Measurements from ENCODE around the gene OSBPL8. TPM values are rescaled to one million over a fixed set of nuclear protein-coding genes. Genes with fewer than 3 reads are reported as not detected.

The OSBPL8 gene
- total RNA-seq, 1 donor, result 133 TPM

DNA sequence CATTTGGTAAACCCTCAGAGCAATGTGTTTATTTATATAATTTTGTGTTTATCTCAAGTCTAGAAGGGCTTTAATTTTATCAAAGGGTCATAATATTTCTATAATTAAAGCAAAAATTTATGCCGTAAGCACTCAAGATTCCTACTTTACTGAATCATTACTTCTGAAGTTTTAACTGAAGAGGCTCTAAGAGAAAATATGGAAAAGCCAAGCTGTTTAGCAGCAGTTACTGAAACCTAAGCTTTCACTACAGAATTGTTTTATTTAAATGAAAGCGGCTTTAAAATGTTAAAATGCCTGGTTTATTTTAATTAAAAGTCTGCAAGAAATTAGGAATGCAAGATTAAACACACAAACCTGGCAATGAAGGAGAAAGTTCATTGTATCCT lies 137.4 kb downstream of the OSBPL8 start:
- H3K4me3 ChIP-seq (ENCODE audit: low read depth, low read length), result no peak overlapping the region
- TF ChIP-seq, protein P1, sequence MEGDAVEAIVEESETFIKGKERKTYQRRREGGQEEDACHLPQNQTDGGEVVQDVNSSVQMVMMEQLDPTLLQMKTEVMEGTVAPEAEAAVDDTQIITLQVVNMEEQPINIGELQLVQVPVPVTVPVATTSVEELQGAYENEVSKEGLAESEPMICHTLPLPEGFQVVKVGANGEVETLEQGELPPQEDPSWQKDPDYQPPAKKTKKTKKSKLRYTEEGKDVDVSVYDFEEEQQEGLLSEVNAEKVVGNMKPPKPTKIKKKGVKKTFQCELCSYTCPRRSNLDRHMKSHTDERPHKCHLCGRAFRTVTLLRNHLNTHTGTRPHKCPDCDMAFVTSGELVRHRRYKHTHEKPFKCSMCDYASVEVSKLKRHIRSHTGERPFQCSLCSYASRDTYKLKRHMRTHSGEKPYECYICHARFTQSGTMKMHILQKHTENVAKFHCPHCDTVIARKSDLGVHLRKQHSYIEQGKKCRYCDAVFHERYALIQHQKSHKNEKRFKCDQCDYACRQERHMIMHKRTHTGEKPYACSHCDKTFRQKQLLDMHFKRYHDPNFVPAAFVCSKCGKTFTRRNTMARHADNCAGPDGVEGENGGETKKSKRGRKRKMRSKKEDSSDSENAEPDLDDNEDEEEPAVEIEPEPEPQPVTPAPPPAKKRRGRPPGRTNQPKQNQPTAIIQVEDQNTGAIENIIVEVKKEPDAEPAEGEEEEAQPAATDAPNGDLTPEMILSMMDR (IDR thresholded peaks at IDR 0.05; ENCODE audit: insufficient read depth, low read length), result no peak
- DNase-seq (ENCODE audit: low read depth), result no peak

DNA sequence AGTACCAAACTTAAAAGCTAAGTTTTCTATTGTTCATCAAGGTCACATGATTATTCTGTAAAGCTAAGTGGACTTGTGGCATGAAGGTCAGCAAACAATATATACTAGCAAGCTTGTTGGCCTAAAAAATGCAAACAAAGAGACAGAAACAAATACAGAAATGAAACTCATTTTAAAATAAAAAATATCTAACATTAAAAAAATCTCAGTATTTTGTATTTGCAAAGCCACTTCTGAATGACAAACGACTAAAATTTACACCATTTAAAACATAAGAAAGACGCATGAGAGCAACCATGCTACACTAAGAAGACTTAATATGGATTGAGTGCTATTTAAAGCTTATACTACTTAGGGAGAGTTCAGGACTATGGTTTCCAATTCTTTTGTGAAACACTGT lies 138.5 kb downstream of the OSBPL8 start:
- TF ChIP-seq, protein P1 (IDR thresholded peaks at IDR 0.05; ENCODE audit: insufficient read depth, low read length), result no peak
- no peak for DNase-seq (ENCODE audit: low read depth)
- no peak overlapping the region for H3K4me3 ChIP-seq (ENCODE audit: low read depth, low read length)

DNA sequence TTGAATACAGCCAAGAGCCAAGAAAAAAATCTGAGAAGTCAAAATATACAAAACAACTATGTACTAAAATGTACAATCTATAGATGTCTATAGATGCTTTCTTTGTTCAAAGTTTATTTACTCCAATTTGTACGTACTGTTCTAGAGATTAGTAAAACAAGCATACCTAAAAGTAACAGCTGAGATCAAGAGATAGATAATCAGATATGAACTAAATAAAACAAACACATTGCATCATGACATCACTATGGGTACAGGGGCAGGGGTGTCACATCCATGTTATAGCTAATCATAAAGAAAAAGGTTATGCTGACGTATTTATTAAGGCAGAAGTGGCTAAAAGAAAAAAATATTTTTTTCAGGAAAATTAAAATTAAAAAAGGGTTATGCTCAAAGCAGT lies 139.3 kb downstream of the OSBPL8 start:
- no peak for DNase-seq (ENCODE audit: low read depth)
- TF ChIP-seq, protein P1 (IDR thresholded peaks at IDR 0.05; ENCODE audit: insufficient read depth, low read length), result no peak
- H3K4me3 ChIP-seq (ENCODE audit: low read depth, low read length), result no peak overlapping the region

DNA sequence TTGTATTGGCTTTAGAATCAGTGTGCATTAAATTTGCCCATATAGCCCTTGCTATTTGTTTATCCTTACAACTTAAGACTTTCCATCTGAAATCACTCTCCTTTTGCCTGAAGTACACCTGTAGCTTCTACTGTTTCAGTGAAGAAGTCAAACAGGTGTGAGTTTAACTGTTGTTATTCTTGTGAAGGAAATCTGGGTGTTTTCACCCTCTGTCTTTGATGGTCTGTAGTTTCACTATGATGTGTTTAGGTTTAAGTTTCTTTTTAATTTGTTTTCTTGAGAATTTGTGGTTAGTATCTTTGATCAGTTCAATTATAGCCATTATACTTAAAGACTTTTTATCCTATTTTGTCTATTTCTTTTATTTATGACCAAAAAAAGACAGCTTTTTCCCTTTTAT lies 142.5 kb downstream of the OSBPL8 start:
- DNase-seq (ENCODE audit: low read depth), result no peak
- TF ChIP-seq, protein P1 (IDR thresholded peaks at IDR 0.05; ENCODE audit: insufficient read depth, low read length), result no peak
- H3K4me3 ChIP-seq (ENCODE audit: low read depth, low read length), result no peak overlapping the region

DNA sequence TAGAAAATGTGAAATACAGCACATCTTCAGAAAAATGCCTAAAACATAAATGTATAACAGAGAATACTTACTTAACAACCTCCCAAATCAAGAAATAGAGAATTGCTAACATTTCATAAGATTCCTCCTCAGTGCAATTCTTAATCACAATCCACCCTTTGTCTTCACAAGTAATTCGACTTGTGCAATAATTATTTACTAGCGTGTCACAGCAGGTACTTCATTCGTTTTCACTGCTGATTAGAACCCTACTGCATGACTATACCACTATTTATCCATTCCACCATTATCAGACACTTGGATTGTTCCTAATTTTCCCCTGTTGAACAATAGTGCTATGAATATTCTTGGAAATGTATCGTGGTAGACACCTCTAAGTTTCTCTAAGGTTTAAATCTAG lies 146.4 kb downstream of the OSBPL8 start:
- no peak for DNase-seq (ENCODE audit: low read depth)
- TF ChIP-seq, protein P1 (IDR thresholded peaks at IDR 0.05; ENCODE audit: insufficient read depth, low read length), result no peak
- H3K4me3 ChIP-seq (ENCODE audit: low read depth, low read length), result no peak overlapping the region

DNA sequence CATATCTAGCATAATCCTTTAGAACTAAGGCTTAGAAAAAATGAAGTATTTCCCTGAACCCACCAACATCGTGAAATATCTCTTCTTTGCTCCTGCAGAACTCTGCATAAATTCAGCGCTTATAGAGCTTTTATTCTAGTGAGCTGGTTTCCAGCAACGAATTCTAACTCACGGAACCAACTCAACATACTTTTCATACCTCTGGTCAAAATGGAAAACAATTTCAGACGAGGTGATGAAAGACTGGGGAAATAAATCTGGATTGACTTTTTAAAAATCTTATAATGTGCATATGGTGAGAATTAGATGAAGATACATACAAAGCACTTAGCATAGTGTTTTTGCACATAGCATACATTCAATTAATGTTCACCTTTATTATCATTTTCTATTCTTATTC lies 148.8 kb downstream of the OSBPL8 start:
- DNase-seq (ENCODE audit: low read depth), result no peak
- TF ChIP-seq, protein P1 (IDR thresholded peaks at IDR 0.05; ENCODE audit: insufficient read depth, low read length), result no peak
- H3K4me3 ChIP-seq (ENCODE audit: low read depth, low read length), result no peak overlapping the region

DNA sequence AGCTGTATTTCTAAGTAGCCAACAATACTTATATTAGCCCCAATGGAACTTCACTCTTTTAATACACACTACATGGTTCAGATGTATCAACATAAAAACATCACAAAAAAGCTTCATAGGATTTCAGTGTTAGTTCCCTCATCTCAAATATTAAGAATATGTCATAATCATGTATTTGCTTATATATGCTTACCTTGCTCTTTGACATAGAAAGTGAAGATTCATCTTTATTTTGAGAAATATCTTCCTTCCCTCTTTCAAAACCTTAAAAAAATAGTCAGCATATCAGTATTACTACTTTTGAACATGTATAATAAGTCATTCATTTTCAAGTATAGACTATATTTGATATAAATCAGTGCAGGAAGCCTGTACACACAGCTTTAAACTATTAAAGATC lies 149.2 kb downstream of the OSBPL8 start:
- H3K4me3 ChIP-seq (ENCODE audit: low read depth, low read length), result no peak overlapping the region
- DNase-seq (ENCODE audit: low read depth), result no peak
- TF ChIP-seq, protein P1 (IDR thresholded peaks at IDR 0.05; ENCODE audit: insufficient read depth, low read length), result no peak

Measured in fibroblast of the aortic adventitia (primary cell).